PFSK-1 (cell line): ENCODE results near the gene GNGT2.

ENCODE experiments used
- FOXP2 ChIP-seq: optimal IDR thresholded peaks from 2 replicates; pipeline ENCODE3; 2011; ENCODE audit warnings: borderline replicate concordance, control low read depth, inconsistent platforms; ENCODE audit not compliant: insufficient read depth; ENCODE audit errors: extremely low read length, extremely low read depth
- POLR2AphosphoS5 ChIP-seq: IDR thresholded peaks from 2 replicates; pipeline ENCODE4 v1.6.1; 2012; ENCODE audit warnings: low read depth, mild to moderate bottlenecking, control low read depth, low read length, moderate library complexity
- REST ChIP-seq, 2 experiments: IDR thresholded peaks; 2 replicates each; pipeline versions ENCODE4 v1.6.1 to v1.8.0; 2011 to 2012; ENCODE audit warnings: low read depth in 2 of 2, low read length in 2 of 2, control low read depth in 1 of 2, inconsistent platforms in 1 of 2, mild to moderate bottlenecking in 1 of 2, moderate library complexity in 1 of 2; ENCODE audit not compliant: insufficient read depth in 1 of 2
- SIN3A ChIP-seq: IDR thresholded peaks from 2 replicates; pipeline ENCODE4 v1.6.1; 2012; ENCODE audit warnings: mild to moderate bottlenecking, low read length, moderate library complexity, borderline replicate concordance; ENCODE audit not compliant: insufficient read depth
- TAF1 ChIP-seq: IDR thresholded peaks from 2 replicates; pipeline ENCODE4 v1.6.1; 2012; ENCODE audit warnings: low read length, control low read depth, borderline replicate concordance; ENCODE audit not compliant: insufficient read depth

Gene GNGT2

GRCh38 chr17:49170216-49170615 lies 40.2 kb downstream of the GNGT2 start:
- TF ChIP-seq POLR2AphosphoS5: no peak
- TF ChIP-seq TAF1: no peak
- TF ChIP-seq SIN3A: no peak
- no peak for TF ChIP-seq REST (IDR thresholded peaks at IDR 0.05; ENCODE audit: insufficient read depth in 1 of 2, low read depth in 2 of 2, low read length in 2 of 2)
- TF ChIP-seq FOXP2: no peak

- TF ChIP-seq TAF1 (no peak), SIN3A (no peak), POLR2AphosphoS5 (no peak), FOXP2 (no peak), REST (IDR thresholded peaks at IDR 0.05; ENCODE audit: insufficient read depth in 1 of 2, low read depth in 2 of 2, low read length in 2 of 2) (no peak)
Measured at GRCh38 chr17:49168706-49169105, 41.7 kb downstream of the GNGT2 start.

- TF ChIP-seq REST (IDR thresholded peaks at IDR 0.05; ENCODE audit: insufficient read depth in 1 of 2, low read depth in 2 of 2, low read length in 2 of 2) (no peak), SIN3A (no peak), TAF1 (no peak), FOXP2 (no peak), POLR2AphosphoS5 (no peak)
Measured at GRCh38 chr17:49165143-49165542, 45.2 kb downstream of the GNGT2 start.

- no peak for TF ChIP-seq TAF1
- TF ChIP-seq SIN3A: no peak
- no peak for TF ChIP-seq POLR2AphosphoS5
- TF ChIP-seq REST (IDR thresholded peaks at IDR 0.05; ENCODE audit: insufficient read depth in 1 of 2, low read depth in 2 of 2, low read length in 2 of 2): no peak
- TF ChIP-seq FOXP2: no peak
Measured at GRCh38 chr17:49162866-49163265, 47.5 kb downstream of the GNGT2 start.

DNA sequence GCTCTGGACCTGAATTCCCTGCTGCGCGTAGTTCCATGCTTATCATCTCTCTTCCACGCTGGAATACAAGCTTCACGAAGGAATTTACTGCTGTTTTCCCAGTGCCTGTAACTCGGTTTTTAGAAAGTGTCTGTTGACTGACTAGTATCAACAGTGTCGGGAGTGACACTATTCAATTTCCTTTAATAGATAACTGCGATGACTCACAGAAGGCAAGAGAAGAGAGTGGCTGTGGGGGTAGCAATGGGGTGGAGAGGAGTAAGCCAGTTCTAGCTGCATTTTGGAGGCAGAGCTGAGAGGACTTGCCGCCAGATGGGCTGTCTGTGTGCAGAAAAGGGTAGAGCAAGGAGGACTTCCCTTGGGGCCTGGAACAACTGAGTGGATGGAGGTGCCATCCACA lies 52.6 kb downstream of the GNGT2 start:
- TF ChIP-seq SIN3A (no peak), REST (IDR thresholded peaks at IDR 0.05; ENCODE audit: insufficient read depth in 1 of 2, low read depth in 2 of 2, low read length in 2 of 2) (no peak), FOXP2 (no peak), POLR2AphosphoS5 (no peak), TAF1 (no peak)
